KMS-11 (cell line): ENCODE data around the gene SLC2A2.

Source experiments
- H2AFZ ChIP-seq: fragments of 200-600 bp; sonication (generic); 2 replicates; pipeline ENCODE4 v1.6.1; 2016; ENCODE audit warnings: antibody characterized with exemption, mixed run types, low read depth
- H3K27ac ChIP-seq: fragments of 200-600 bp; sonication (generic); 2 replicates; pipeline ENCODE4 v1.6.1; 2016; ENCODE audit warnings: mild to moderate bottlenecking, mixed run types
- H3K27me3 ChIP-seq: fragments of 200-600 bp; sonication (generic); 2 replicates; pipeline ENCODE4 v1.6.1; 2017; ENCODE audit warnings: mild to moderate bottlenecking, low read depth, mixed run types, moderate library complexity; ENCODE audit not compliant: insufficient read depth
- H3K36me3 ChIP-seq: fragments of 200-600 bp; sonication (generic); 2 replicates; pipeline ENCODE4 v1.6.1; 2017; ENCODE audit warnings: mild to moderate bottlenecking, mixed run types; ENCODE audit not compliant: insufficient read depth
- H3K4me1 ChIP-seq: fragments of 200-600 bp; sonication (generic); 2 replicates; pipeline ENCODE4 v1.6.1; 2016; ENCODE audit warnings: mild to moderate bottlenecking, low read depth, mixed run types; ENCODE audit not compliant: poor library complexity, severe bottlenecking
- H3K4me2 ChIP-seq: fragments of 200-600 bp; sonication (generic); 2 replicates; pipeline ENCODE4 v1.7.0; 2016; ENCODE audit warnings: mild to moderate bottlenecking, mixed run types
- H3K4me3 ChIP-seq: fragments of 200-600 bp; sonication (generic); IDR thresholded peaks from 2 replicates; pipeline ENCODE4 v1.6.1; 2017; ENCODE audit warnings: low read depth, low read length, mixed read lengths; ENCODE audit not compliant: insufficient read depth
- H3K79me2 ChIP-seq: fragments of 200-600 bp; sonication (generic); 2 replicates; pipeline ENCODE4 v1.6.1; 2016; ENCODE audit warnings: low read depth, mixed run types; ENCODE audit not compliant: insufficient read depth
- H3K9ac ChIP-seq: fragments of 200-600 bp; sonication (generic); 2 replicates; pipeline ENCODE4 v1.6.1; 2016; ENCODE audit warnings: mild to moderate bottlenecking, mixed run types
- H4K20me1 ChIP-seq: fragments of 200-600 bp; sonication (generic); 2 replicates; pipeline ENCODE4 v1.6.1; 2016; ENCODE audit warnings: mild to moderate bottlenecking, mixed run types; ENCODE audit not compliant: insufficient read depth
- CTCF ChIP-seq: fragments of 200-600 bp; sonication (generic); conservative IDR thresholded peaks from 2 replicates; pipeline ENCODE4 v1.6.1; 2017; ENCODE audit warnings: low read depth, mild to moderate bottlenecking, antibody characterized with exemption, low read length, moderate library complexity, mixed read lengths

The SLC2A2 gene

DNA sequence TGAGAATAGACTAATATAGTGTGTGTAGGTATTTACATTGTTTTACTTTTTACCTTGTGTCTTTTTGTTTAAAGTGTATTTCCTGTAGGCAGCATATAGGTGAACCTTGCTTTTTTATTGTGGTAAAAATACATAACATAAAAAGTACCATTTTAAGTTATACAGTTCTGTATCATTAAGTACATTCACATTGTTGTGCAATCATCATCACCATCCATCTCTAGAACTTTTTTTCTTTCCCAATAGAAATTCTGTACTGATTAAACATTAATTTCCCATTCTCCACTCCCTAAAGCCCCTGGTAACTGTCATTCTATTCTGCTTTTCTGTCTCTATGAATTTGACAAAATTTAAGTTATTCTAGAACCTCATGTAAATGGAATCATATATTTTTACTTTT, 69.9 kb downstream of the SLC2A2 start:
- Histone ChIP-seq H3K27ac (no peak overlapping the region), H3K4me2 (no peak overlapping the region), H3K9ac (no peak overlapping the region), H3K36me3 (no peaks in the 10 kb centered on the region), H3K27me3 (no peaks in the 10 kb centered on the region), H3K79me2 (no peaks in the 10 kb centered on the region), H3K4me3 (no peak overlapping the region), H2AFZ (no peak overlapping the region), H3K4me1 (no peaks in the 10 kb centered on the region), H4K20me1 (no peaks in the 10 kb centered on the region)
- no peak for TF ChIP-seq CTCF

DNA sequence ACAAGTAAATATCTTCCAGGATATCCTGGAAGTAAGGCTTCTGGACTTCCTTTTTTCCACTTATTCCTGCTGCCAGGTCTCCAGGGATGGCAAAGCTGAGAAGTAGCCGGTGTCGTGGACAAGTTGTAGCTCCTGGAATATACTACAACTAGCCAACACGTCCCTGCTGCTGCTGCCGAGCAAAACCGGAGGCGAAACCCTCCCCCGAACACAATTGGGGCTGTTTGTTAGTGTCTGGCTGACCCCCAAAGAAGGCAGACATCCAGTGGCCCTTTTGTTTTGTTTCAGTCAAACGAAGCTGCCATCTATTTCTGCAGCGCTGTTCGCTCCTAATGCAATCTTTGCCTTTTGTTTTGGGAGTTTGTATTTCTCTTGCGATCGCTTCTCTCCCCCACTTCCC, 72.8 kb downstream of the SLC2A2 start:
- no peaks in the 10 kb centered on the region for H3K79me2 ChIP-seq
- H3K4me3 ChIP-seq = no peak overlapping the region
- H3K27ac ChIP-seq = no peak overlapping the region
- no peaks in the 10 kb centered on the region for H3K36me3 ChIP-seq
- no peaks in the 10 kb centered on the region for H4K20me1 ChIP-seq
- no peaks in the 10 kb centered on the region for H3K27me3 ChIP-seq
- no peak overlapping the region for H2AFZ ChIP-seq
- H3K9ac ChIP-seq = no peak overlapping the region
- TF ChIP-seq CTCF = no peak
- no peaks in the 10 kb centered on the region for H3K4me1 ChIP-seq
- no peak overlapping the region for H3K4me2 ChIP-seq

DNA sequence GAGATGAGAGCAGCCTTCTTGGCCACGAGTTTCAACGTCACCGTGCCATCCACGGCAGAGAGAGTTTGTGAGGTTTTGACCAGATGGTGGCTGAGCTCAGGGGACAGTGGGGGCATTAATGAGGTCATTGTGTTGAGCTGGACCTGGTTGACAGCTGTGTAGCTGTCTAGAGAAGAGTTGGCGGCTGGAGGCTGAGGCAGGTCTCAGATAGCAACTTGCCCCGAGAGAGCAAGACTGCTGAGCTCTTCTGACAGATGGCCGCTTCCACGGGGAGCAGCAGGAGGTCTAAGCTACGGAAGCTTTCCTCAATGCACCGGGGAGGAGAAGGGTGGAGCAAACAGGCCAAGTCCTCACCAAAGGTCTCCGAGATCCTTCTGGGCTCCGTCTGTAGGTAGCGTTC, 73.3 kb downstream of the SLC2A2 start:
- H3K4me1 ChIP-seq = no peaks in the 10 kb centered on the region

DNA sequence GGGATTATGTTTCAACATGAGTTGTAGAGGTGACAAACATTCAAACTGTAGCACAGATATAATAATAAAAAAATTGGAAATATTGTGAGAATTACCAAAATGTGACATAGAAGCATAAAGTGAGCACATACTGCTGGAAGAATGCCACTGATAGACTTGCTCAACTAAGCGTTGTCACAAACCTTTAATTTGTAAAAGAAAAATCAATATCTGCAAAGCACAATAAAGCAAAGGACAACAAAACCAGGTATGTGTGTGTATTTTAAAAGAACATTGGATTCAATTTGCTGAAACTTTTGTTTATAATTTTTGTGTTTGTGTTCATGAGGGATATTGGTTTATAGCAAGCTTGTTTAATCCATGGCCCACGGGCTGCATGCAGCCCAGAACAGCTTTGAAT, 77.3 kb downstream of the SLC2A2 start:
- Histone ChIP-seq H3K79me2 (no peaks in the 10 kb centered on the region), H3K4me2 (no peak overlapping the region), H3K4me1 (no peaks in the 10 kb centered on the region), H3K27ac (no peak overlapping the region), H2AFZ (no peak overlapping the region), H3K27me3 (no peaks in the 10 kb centered on the region), H3K9ac (no peak overlapping the region), H3K4me3 (no peak overlapping the region), H3K36me3 (no peaks in the 10 kb centered on the region), H4K20me1 (no peaks in the 10 kb centered on the region)
- TF ChIP-seq CTCF = no peak

More for the DNA sequence above, 73.3 kb downstream of the SLC2A2 start:
- Histone ChIP-seq H3K4me2 (no peak overlapping the region), H3K4me3 (no peak overlapping the region), H3K9ac (no peak overlapping the region), H3K36me3 (no peaks in the 10 kb centered on the region), H4K20me1 (no peaks in the 10 kb centered on the region), H3K79me2 (no peaks in the 10 kb centered on the region), H3K27me3 (no peaks in the 10 kb centered on the region), H3K27ac (no peak overlapping the region), H2AFZ (no peak overlapping the region)
- no peak for TF ChIP-seq CTCF
